DMS 273 (cell line): ENCODE measurements around the gene KRTAP5-7.
A peak's percentile ranks its signal among the peaks of the same experiment; 100 is the strongest.
"Not testable (repeated sequence)": the region's sequence is repeated elsewhere in the genome, so short reads cannot be mapped to it uniquely, and the experiment has no call there.

Experiments
- DNase-seq: peaks from one replicate; lab custom pipeline; 2025; ENCODE audit not compliant: unreplicated experiment; lab: John Stamatoyannopoulos, UW

The KRTAP5-7 gene

DNA sequence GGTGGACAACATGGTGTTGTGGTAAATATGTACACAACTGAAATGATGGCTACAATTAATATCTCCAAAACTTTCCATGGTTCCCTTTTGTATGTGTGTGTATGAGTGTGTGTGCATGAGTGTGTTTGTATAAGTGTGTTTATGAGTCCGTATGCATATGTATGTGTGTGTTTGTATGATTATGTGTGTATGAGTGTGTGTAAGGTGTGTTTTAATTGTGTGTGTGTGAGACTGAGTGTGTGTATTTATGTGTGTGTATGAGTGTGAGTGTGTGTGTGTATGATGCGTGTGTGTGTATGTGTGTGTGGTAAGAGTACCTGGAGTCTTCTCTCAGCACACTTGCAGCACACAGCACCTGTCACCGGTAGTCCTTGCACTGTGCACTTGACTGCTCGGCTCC, 29.0 kb downstream of the KRTAP5-7 start:
- no peak for DNase-seq

DNA sequence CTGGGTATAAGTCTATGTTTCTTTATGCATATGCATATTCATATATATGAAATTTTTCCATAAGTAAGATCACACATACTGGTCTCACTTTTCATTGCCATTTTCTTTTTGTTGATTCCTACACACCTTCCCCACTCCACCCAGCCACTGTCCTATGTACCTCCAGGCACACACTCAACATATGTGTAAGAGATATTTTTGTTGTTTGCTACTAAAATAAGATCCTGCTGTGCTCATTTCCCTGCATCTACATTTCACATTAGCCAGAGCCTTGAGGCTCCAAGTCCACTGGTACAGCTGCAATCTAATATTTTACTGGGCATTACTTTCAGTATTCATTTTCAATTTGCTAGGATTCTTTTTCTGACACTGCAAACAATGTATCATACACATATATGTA, 30.2 kb downstream of the KRTAP5-7 start:
- DNase-seq, result no peak

DNA sequence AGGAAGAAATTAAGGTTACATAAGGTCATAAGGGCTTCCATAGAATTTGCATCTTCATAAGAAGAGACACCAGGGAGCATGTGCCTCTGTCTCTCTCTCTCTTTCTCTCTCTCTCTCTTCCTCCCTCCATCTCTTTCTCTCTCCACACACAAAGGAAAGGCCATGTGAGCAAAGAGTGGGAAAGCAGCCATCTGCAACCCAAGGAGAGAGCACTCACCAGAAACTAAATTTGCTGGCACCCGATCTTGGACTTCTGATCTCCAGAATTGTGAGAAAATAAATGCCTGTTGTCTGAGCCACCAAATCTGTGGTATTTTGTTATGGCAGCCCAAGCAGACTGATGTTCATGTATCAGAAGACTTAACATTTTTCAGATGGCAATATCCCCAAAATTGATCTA, 31.9 kb downstream of the KRTAP5-7 start:
- DNase-seq, result no peak

DNA sequence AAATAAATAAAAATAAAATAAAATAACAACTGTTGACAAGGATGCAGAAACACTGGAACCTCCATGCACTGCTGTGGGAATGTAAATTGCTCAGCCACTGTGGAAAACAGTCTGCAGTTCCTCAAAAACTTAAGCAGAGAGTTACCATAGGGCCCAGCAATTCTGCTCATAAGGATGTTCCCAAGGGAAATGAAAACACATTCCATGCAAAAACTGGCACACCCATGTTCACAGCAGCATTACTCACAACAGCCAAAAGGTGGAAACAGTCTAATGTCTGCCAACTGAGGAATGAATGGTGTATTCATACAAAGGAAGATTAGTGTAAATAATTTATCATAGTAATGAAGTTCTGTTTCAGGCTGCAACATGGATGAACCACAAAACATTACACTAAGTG, 35.1 kb downstream of the KRTAP5-7 start:
- no peak for DNase-seq

DNA sequence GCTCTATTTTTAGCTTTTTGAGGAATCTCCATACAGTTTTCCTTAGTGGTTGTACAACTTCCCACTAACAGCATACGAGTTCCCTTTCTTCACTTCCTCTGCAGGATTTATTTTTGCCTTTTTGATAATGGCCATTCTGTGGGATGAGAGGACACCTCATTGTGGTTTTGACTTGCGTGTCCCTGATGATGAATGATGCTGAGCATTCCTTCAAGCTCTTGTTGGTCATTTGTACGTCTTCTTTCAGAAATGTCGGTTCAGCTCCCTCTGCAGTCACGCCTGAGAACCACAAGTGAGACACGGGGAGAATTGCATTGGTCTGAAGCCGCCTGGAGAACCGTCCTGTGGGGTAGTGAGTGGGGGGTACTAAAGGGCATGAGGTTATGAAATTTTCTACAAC, 36.3 kb downstream of the KRTAP5-7 start:
- DNase-seq, result peak; percentile 17

DNA sequence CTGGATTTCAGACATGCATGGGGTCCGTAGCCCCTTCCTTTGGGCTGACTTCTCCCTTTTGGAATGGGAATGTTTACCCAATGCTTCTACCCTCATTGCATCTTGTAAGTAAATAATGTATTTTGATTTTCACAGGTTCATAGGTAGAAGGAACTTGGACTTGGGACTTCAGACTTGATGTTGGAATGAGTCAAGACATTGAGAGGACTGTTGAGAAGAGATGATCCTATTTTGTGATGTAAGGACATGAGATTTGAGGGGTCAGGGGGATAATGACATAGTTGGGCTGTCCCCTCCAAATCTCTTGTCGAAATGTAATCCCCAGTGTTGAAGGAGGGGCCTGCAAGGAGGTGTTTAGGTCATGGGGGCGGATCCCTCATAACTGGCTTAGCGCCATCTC, 37.4 kb downstream of the KRTAP5-7 start:
- no peak for DNase-seq

DNA sequence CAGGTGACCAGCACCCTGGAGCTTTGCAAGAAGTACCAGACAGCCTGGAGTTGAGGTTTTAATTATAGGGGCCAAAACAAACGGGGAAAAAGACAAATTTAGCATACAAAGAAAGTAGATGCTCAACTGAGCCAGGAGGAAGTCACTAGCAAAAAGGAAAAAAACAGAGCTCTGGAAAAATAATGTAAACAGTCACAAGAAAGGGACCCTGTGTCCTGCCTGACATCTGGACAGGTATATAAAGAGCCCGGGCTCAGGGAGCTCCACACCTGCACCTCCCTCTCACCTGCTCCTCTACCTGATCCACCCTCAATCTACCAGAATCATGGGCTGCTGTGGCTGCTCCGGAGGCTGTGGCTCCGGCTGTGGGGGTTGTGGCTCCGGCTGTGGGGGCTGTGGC, 38.2 kb downstream of the KRTAP5-7 start, which contains the start of gene KRTAP5-10:
TSS of gene KRTAP5-10 (plus strand) at position 301 of the 400 bp plus-strand sequence. CDS start at position 326, 25 bp downstream.
- no peak for DNase-seq

DNA sequence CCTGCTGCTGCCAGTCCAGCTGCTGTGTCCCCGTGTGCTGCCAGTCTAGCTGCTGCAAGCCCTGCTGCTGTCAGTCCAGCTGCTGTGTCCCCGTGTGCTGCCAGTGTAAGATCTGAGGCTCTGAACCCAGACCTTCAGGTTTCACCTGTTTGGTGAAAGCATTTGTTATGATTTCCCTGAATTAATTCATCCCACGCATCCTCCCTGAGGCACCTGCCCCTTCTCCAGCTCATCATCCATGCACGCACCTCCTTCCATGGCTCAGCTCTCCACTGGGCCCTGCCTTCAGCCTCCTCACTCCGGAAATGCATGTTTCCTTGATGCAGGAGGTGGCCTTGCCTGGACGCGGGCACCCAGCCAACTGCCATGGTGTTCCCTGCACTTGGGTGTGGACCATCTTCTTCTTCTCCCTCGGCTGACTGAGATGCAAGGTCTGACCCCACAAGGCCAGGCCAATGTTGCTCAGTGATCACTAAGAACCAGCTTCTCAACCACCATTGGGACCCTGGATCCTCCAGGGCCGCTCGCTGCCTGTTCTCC, 39.1 kb downstream of the KRTAP5-7 start:
- no peak for DNase-seq

DNA sequence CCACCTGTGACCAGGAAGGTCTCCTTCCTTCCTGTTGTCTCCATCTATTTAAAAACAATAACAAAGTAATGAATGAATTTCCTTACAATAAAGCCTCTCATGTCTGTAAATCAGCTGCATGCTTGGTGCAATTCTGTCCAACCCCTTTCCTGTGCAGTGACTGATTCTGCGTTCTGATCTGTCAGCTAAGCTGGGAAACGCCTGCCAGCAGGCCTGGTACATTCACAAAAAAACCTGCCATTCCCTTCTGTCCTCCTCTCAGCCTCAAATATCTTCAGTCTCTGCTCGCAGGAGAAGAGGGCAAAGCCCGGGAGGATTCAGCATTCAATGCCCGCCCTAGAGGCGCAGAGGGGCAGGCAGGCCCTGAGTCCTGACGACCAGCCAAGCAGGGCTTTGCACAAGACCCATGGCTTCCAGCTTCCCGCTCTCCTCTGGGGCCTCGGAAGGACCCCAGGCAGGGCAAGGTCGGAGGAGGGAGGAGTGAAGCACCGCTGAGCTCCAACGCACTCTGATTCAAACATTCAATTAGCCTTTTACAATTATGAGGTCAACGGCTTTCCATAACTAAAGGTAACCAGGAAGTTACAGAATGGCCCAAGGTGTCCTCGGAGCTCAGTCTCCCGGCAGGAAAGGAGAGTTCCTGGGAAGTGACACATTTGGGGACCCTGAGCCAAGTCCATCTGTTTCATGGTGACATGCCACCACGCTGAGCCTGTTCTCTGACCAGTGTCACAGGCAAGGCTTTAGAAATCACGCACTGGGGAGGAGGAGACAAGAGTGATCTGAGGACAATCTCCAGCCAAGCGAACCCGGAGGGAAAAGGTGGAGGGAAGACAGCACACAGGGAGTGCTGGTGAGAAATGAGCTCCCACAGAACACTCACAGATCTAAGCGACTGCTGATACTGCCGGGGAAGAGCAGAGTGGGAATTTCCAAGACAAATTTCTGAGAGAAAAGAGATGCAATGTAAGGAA, 39.8 kb downstream of the KRTAP5-7 start:
- not testable (repeated sequence) for DNase-seq

DNA sequence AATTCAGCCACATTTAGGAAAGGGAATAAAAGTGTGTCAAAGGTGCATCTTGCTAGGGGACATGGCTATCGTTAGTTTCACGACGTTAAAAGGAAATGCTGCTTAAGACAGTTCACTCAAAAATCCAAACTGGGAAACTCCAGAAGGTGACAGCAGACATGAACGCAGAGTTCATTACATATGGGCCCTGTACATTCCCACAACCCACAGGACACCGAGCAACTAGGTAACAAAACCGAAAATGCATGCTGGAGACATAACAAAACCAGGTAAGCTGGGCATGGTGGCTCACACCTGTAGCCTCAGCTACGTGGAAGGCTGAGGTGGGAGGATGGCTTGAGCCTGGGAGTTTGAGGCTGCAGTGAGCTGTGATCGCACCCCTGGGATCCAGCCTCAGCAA, 40.6 kb downstream of the KRTAP5-7 start:
- DNase-seq, result not testable (repeated sequence)

DNA sequence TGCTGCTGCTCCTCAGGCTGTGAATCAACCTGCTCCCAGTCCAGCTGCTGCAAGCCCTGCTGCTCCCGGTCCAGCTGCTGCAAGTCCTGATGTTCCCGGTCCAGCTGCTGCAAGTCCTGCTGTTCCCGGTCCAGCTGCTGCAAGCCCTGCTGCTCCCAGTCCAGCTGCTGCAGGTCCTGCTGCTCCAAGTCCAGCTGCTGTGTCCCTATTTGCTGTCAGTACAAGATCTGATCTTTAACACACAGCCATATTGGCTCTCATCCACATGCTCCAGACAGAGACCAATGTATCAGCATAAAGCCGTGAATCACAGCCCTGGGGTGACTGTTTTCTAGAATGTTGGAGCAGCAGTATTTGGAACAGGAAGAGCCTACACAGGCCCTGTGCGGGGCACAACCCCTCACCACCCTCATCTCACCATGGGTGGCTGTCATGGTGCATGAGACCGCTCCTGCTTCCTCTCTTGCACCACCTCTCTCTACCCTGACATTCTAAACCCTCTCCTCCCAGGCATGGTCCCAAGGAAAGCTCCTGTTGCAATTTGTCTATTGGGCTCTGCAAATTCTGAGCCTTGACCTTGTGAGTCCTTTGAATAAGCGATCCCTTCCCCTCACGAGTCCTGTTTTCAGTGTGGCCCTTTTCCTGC, 41.8 kb downstream of the KRTAP5-7 start:
- peak; percentile 25 for DNase-seq

DNA sequence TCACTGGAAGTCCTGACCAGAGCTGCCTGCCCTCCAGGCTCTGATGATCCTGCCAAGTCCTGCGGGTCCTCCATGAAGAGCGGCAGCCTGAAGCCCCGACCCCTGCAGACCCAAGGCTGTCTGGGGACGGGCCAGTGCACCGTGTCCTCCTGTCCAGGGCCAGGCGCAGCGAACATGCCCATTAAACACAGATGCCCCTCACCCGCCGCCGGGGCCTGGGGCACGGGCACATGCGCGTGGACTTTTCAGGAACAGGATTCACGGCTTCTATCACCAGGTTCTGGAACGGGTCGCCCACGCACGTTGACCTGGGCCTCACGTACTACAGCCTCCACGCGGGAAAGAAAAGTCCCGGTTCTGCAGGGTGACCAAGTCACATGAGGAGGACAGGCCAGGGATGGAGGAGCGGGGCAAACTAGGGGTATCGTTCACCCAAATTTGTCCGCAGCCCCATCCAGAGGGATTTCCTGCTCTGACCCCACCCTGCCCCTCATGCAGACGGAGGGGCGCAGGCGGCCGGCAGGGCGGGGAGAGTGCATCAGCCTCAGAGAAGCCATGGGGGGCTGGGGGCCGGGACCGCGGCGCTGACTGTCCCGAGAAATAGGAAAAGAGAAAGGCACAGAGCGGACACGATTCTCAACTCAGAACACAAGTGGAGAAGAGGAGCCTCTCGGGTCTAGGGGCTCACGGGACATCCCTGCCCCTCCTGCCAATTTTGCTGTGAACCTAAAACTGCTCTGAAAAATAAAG, 44.2 kb downstream of the KRTAP5-7 start:
- DNase-seq, result not testable (repeated sequence)

DNA sequence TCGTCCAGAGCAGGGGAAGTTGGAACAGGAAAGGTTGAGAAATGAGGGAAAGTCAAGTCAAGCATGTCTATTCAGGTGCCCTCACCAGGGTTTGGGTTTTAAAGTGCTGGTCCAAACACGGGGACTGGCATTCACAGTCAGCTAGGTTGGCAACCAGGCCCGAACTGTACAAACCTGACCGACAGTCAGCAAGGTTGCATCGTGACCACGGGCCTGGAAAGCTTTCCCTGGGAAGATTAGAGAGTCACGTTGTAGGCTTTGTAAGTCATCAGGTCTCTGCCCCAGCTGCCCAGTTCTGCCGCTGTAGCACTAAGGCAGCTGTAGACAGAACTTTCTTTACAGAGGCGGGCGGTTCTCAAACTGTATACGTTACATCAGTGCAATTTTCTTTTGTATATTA, 45.7 kb downstream of the KRTAP5-7 start:
- no peak for DNase-seq

DNA sequence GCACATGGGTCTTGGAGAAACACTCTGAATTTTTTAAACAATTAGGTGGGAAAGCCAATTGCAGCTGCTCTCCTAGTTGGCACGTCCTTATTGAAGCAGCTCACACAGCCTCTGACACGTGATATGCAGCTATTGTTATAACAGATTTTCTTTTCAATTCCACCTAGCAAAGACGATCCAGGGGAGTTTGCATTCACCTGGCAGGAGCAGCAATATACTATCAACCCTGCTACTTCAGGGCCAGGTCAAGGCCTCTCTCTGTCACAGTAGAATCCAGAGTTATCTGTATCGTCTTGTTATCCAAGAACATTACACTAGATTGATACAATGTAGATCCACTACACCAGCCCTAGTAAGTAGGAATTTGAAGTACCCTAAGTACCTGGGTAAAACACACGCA, 47.4 kb downstream of the KRTAP5-7 start:
- DNase-seq, result no peak

DNA sequence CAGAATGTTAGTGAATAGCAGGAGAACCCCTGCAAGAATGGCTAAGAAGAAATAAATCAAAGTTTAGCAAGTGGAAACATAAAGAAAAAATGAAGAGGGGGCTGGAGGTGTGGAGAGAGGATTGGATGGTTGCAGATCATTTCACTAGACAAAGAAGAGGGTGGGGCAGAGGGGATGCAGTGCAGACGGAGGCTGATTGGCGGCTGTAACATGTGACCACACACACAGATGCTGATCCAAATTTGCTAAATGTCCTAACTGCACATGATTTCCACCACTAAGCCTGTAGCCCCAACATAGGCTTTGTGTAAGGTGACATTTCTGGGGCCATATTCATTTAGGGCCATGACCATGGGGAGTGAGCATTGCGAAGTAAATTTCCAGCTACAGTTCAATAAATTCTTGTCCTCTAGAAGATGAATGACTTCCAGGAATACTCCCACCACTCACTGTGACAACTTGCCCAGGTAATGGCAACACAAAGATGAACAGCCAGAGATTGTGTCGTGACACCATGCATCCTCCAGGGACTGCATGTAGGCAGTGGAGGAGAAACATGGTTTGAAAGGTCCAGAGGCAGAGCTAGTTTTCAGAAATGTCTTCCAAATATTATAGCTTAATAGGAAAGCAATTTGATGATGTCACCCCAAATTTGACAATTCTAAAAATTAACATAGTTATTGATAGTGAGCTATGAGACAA, 48.8 kb downstream of the KRTAP5-7 start:
- DNase-seq, result no peak

DNA sequence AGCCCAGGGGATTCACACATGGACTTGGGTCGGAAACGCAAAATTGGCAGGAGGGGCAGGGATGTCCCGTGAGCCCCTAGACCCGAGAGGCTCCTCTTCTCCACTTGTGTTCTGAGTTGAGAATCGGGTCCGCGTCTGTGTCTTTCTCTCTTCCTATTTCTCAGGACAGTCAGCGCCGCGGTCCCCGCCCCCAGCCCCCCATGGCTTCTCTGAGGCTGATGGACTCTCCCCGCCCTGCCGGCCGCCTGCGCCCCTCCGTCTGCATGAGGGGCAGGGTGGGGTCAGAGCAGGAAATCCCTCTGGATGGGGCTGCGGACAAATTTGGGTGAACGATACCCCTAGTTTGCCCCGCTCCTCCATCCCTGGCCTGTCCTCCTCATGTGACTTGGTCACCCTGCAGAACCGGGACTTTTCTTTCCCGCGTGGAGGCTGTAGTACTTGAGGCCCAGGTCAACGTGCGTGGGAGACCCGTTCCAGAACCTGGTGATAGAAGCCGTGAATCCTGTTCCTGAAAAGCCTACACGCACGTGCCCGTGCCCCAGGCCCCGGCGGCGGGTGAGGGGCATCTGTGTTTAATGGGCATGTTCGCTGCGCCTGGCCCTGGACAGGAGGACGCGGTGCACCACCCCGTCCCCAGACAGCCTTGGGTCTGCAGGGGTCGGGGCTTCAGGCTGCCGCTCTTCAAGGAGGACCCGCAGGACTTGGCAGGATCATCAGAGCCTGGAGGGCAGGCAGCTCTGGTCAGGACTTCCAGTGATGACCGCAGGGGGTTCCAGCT, 49.8 kb downstream of the KRTAP5-7 start:
- DNase-seq, result not testable (repeated sequence)

DNA sequence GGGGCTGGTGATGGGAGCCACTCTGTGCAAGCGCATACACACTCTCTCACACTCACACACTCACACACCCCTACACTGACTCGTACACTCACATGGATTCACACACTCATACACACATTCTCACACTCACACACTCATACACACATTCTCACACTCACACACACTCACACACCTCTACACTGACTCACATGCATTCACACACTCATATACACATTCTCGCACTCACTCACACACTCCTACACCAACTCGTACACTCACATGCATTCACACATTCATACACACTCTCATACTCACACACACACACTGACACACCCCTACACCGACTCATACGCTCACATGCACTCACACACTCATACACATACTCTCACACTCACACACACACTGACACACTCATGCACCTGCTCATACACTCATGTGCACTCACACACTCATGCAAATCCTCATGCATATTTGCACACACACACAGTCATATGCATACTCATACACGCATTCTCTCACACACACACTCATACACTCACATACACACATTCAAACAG, 50.5 kb downstream of the KRTAP5-7 start:
- no peak for DNase-seq
